SH-SY5Y (cell line): ENCODE data around the gene MTUS2.

Experiments
- GATA2 ChIP-seq: IDR thresholded peaks from 2 replicates; pipeline ENCODE4 v1.6.1; 2011; ENCODE audit warnings: mild to moderate bottlenecking, low read depth, low read length
- GATA3 ChIP-seq: IDR thresholded peaks from 2 replicates; pipeline ENCODE4 v1.6.1; 2011; ENCODE audit warnings: low read depth, mild to moderate bottlenecking, low read length, moderate library complexity

- TF ChIP-seq GATA2, result no peak
- TF ChIP-seq GATA3, result no peak
Measured at GRCh38 chr13:29446016-29446415, 625.9 kb downstream of the MTUS2 start.
